Right atrium auricular region (tissue), 2 donors: Measurements from ENCODE around the gene MAN2A1. TPM values are rescaled to one million over a fixed set of nuclear protein-coding genes. Genes with fewer than 3 reads are reported as not detected.

Experiments
- DNase-seq: peaks from one replicate; pipeline ENCODE4 v3.0.0-alpha.2; 2019; ENCODE audit warnings: low spot score
- H3K27ac ChIP-seq, 2 donors: fragments of 200-600 bp; sonication (generic); 1 replicate in 1 of 2; 2 replicates in 1 of 2; pipeline ENCODE4 v1.5.1; 2016 to 2019
- H3K27me3 ChIP-seq, 2 donors: fragments of 200-600 bp; sonication (generic); one replicate each; pipeline versions ENCODE4 v1.5.1 to v1.6.0; 2017 to 2019
- H3K36me3 ChIP-seq: fragments of 200-600 bp; sonication (generic); one replicate; pipeline ENCODE4 v1.5.1; 2016
- H3K4me1 ChIP-seq, 2 donors: fragments of 200-600 bp; sonication (generic); one replicate each; pipeline versions ENCODE4 v1.5.1 to v1.6.0; 2017 to 2019
- H3K4me3 ChIP-seq, 2 donors: fragments of 200-600 bp; sonication (generic); 1 replicate in 1 of 2; 2 replicates in 1 of 2; pipeline ENCODE4 v1.5.1; 2017 to 2019; ENCODE audit warnings: mild to moderate bottlenecking in 1 of 2, moderate library complexity in 1 of 2
- H3K9me3 ChIP-seq, 2 donors: fragments of 200-600 bp; sonication (generic); one replicate each; pipeline ENCODE4 v1.5.1; 2019
- total RNA-seq, 2 donors: library from RNA; depleted of rRNA; stranded (reverse); fragments of >200 nt; gene quantifications; one replicate each; pipeline ENCODE4 v1.1.0, GENCODE V29; 2016
- TF ChIP-seq, protein P1 (sequence below), 2 donors: fragments of 200-600 bp; sonication (generic); IDR thresholded peaks; one replicate each; pipeline ENCODE4 v1.5.1; 2019; ENCODE audit warnings: antibody characterized with exemption in 2 of 2

MAN2A1 gene
- total RNA-seq, 2 donors from 2014 or later = 10.0 to 10.4 TPM

DNA sequence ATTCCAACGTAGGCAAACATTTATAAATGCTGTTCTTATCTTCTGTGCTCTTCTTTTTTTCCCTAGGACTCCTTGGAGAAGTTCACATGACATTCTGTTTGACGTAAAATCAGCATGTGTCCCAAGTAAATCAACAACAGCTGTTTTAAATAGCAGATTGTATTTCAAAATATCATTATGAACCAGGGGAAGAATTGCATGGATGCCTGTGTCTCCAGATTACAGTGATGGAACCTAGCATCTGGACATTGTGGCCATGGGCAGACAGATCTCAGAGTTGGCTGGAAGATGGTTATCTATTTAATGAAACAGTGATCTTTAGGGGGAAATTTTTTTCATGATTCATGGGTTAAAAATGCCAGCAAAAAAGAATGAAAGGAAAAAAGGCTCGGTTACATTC is 222.0 kb downstream of the MAN2A1 start:
- TF ChIP-seq, protein P1, sequence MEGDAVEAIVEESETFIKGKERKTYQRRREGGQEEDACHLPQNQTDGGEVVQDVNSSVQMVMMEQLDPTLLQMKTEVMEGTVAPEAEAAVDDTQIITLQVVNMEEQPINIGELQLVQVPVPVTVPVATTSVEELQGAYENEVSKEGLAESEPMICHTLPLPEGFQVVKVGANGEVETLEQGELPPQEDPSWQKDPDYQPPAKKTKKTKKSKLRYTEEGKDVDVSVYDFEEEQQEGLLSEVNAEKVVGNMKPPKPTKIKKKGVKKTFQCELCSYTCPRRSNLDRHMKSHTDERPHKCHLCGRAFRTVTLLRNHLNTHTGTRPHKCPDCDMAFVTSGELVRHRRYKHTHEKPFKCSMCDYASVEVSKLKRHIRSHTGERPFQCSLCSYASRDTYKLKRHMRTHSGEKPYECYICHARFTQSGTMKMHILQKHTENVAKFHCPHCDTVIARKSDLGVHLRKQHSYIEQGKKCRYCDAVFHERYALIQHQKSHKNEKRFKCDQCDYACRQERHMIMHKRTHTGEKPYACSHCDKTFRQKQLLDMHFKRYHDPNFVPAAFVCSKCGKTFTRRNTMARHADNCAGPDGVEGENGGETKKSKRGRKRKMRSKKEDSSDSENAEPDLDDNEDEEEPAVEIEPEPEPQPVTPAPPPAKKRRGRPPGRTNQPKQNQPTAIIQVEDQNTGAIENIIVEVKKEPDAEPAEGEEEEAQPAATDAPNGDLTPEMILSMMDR (IDR thresholded peaks at IDR 0.05) = no peak
- no peaks in the 10 kb centered on the region for H3K36me3 ChIP-seq
- no peaks in the 10 kb centered on the region for H3K4me1 ChIP-seq
- H3K27me3 ChIP-seq = no peaks in the 10 kb centered on the region
- H3K27ac ChIP-seq = no peak overlapping the region
- no peak for DNase-seq
- H3K4me3 ChIP-seq = no peak overlapping the region
- H3K9me3 ChIP-seq = no peaks in the 10 kb centered on the region

DNA sequence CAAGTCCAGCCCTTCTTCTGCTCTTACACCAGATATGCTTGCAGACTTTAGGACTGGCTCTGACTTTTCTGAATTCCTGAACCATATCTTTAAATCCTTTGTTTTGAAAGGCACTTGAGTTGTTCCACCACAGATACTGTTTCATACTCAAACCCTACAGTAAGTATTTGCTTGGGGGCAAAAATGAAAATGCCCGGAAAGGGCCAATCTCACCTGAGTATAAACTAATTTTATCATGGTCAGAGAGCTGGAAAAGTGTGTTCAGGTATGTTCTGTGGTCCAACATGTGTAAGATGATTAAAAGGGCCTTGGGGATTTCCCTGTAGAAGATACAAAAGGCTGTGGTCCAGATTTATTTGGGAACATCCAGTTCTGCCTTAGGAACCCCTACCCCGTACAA is 225.2 kb downstream of the MAN2A1 start:
- H3K4me1 ChIP-seq = no peaks in the 10 kb centered on the region
- H3K27me3 ChIP-seq = no peaks in the 10 kb centered on the region
- TF ChIP-seq, protein P1 (IDR thresholded peaks at IDR 0.05) = no peak
- no peak overlapping the region for H3K27ac ChIP-seq
- no peak for DNase-seq
- H3K4me3 ChIP-seq = no peak overlapping the region
- H3K36me3 ChIP-seq = no peaks in the 10 kb centered on the region
- H3K9me3 ChIP-seq = peaks cover 0 to 5% of the 10 kb centered on the region in 2 donors

DNA sequence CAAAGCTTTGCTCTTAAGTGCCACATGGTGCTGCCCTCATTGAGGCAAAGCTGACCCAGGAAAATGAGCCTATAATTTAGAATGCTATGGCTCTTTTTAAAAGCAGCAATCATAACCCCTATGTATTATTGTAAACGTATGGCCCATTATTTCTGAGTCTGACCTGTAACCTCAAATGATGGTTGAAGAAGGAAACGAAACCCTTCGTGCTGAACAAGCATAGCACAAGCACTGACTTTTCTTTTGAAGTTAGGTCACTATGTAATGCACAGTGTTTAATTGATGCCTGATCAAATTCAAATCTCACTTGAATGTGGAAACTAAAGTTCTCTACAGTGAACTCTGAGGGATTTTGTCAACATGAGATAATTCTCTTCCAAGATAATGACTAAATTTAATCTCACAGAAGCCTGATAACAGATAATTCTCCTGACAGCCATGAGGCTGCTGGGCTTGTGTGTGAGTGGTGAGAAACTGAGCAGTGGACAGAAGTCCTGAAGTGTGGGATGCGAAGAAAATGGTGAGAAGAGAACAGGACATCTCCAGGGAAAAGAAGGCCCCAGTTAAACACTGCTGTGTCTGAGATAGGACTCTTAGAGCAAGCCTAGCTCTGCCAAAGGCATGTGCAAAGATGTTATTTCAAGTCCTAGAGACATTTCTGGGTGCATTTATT is 226.9 kb downstream of the MAN2A1 start:
- Histone ChIP-seq H3K27me3 (no peaks in the 10 kb centered on the region), H3K4me1 (no peaks in the 10 kb centered on the region), H3K27ac (no peak overlapping the region), H3K36me3 (no peaks in the 10 kb centered on the region), H3K4me3 (no peak overlapping the region), H3K9me3 (peaks cover 0 to 5% of the 10 kb centered on the region in 2 donors)
- TF ChIP-seq, protein P1 (IDR thresholded peaks at IDR 0.05) = no peak
- DNase-seq = no peak
